SK-N-MC (cell line): ENCODE results near the gene OTOF.
A peak's percentile ranks its signal among the peaks of the same experiment; 100 is the strongest.

ENCODE experiments used
- DNase-seq: peaks from one replicate; pipeline ENCODE4 v3.0.0-alpha.2; 2011; ENCODE audit warnings: low read depth, low spot score
- H3K27ac ChIP-seq: fragments of 200-600 bp; sonication (generic); 2 replicates; pipeline ENCODE4 v1.5.1; 2016; ENCODE audit warnings: mixed run types
- H3K36me3 ChIP-seq: fragments of 200-600 bp; sonication (generic); 2 replicates; pipeline ENCODE4 v1.6.1; 2017; ENCODE audit warnings: antibody characterized with exemption, low read length, mixed read lengths; ENCODE audit not compliant: insufficient read depth
- H3K4me3 ChIP-seq: fragments of 200-600 bp; sonication (generic); 2 replicates; pipeline ENCODE4 v1.5.1; 2016
- H3K9ac ChIP-seq: fragments of 200-600 bp; sonication (generic); 2 replicates; pipeline ENCODE4 v1.8.0; 2017; ENCODE audit warnings: mixed run types, mixed read lengths; ENCODE audit not compliant: insufficient read length
- H3K9me3 ChIP-seq: fragments of 200-600 bp; sonication (generic); 2 replicates; pipeline ENCODE4 v1.6.1; 2017; ENCODE audit warnings: low read depth, mild to moderate bottlenecking, antibody characterized with exemption, low read length, moderate library complexity, mixed read lengths
- EZH2 ChIP-seq: fragments of 200-600 bp; sonication (generic); IDR thresholded peaks from one replicate; pipeline ENCODE4 v1.6.1; 2017; ENCODE audit warnings: antibody characterized with exemption
- FOXP2 ChIP-seq: optimal IDR thresholded peaks from 2 replicates; pipeline ENCODE3; 2011; ENCODE audit warnings: mild to moderate bottlenecking, moderate library complexity; ENCODE audit not compliant: insufficient read depth; ENCODE audit errors: extremely low read length, control extremely low read depth
- POLR2AphosphoS5 ChIP-seq: IDR thresholded peaks from 2 replicates; pipeline ENCODE4 v1.6.1; 2012; ENCODE audit warnings: mild to moderate bottlenecking, low read depth, low read length, borderline replicate concordance

OTOF gene

GRCh38 chr2:26466662-26467310, 11.1 kb downstream of the OTOF start:
- Histone ChIP-seq H3K9ac (no peak overlapping the region), H3K27ac (no peak overlapping the region), H3K9me3 (no peaks in the 10 kb centered on the region), H3K4me3 (no peak overlapping the region), H3K36me3 (no peaks in the 10 kb centered on the region)
- TF ChIP-seq FOXP2: no peak
- TF ChIP-seq POLR2AphosphoS5: no peak
- TF ChIP-seq EZH2: no peak
- no peak for DNase-seq

- H3K4me3 ChIP-seq: no peak overlapping the region
- no peaks in the 10 kb centered on the region for H3K9me3 ChIP-seq
- DNase-seq: no peak
- H3K9ac ChIP-seq: no peak overlapping the region
- H3K36me3 ChIP-seq: no peaks in the 10 kb centered on the region
- TF ChIP-seq POLR2AphosphoS5 (no peak), FOXP2 (no peak), EZH2 (no peak)
- no peak overlapping the region for H3K27ac ChIP-seq
Measured at GRCh38 chr2:26465981-26466471, 11.9 kb downstream of the OTOF start.

GRCh38 chr2:26465266-26465925, 12.5 kb downstream of the OTOF start:
- Histone ChIP-seq H3K36me3 (no peaks in the 10 kb centered on the region), H3K9ac (no peak overlapping the region)
- no peak for DNase-seq

GRCh38 chr2:26464390-26465265, 13.3 kb downstream of the OTOF start:
- Histone ChIP-seq H3K4me3 (no peak overlapping the region), H3K27ac (no peak overlapping the region; the same call in 1 of the 2 replicates), H3K9ac (no peak overlapping the region), H3K9me3 (no peaks in the 10 kb centered on the region), H3K36me3 (no peaks in the 10 kb centered on the region)
- no peak for TF ChIP-seq EZH2
- no peak for TF ChIP-seq POLR2AphosphoS5
- TF ChIP-seq FOXP2: no peak
- DNase-seq: no peak

More at GRCh38 chr2:26465266-26465925, 12.5 kb downstream of the OTOF start:
- Histone ChIP-seq H3K4me3 (no peak overlapping the region), H3K9me3 (no peaks in the 10 kb centered on the region), H3K27ac (no peak overlapping the region)
- no peak for TF ChIP-seq POLR2AphosphoS5
- TF ChIP-seq FOXP2: no peak
- TF ChIP-seq EZH2: no peak

- Histone ChIP-seq H3K9me3 (no peaks in the 10 kb centered on the region), H3K27ac (peak overlapping the region; percentile 50; the same call in 1 of the 2 replicates), H3K9ac (peak overlapping the region; percentile 41), H3K36me3 (no peaks in the 10 kb centered on the region), H3K4me3 (no peak overlapping the region)
- TF ChIP-seq EZH2 (no peak), POLR2AphosphoS5 (no peak), FOXP2 (no peak)
- peak; percentile 34 for DNase-seq
Measured at GRCh38 chr2:26463244-26464192, 14.4 kb downstream of the OTOF start.

GRCh38 chr2:26462511-26463243, 15.2 kb downstream of the OTOF start:
- no peaks in the 10 kb centered on the region for H3K36me3 ChIP-seq
- H3K4me3 ChIP-seq: no peak overlapping the region
- no peak overlapping the region for H3K9ac ChIP-seq
- no peak for DNase-seq
- H3K27ac ChIP-seq: no peak overlapping the region
- no peaks in the 10 kb centered on the region for H3K9me3 ChIP-seq
- TF ChIP-seq EZH2: no peak
- no peak for TF ChIP-seq FOXP2
- no peak for TF ChIP-seq POLR2AphosphoS5

- H3K9me3 ChIP-seq: no peaks in the 10 kb centered on the region
- no peak for DNase-seq
- no peak overlapping the region for H3K27ac ChIP-seq
- no peak overlapping the region for H3K4me3 ChIP-seq
- no peak for TF ChIP-seq EZH2
- no peak for TF ChIP-seq FOXP2
- no peak for TF ChIP-seq POLR2AphosphoS5
- H3K36me3 ChIP-seq: no peaks in the 10 kb centered on the region
- no peak overlapping the region for H3K9ac ChIP-seq
Measured at GRCh38 chr2:26462100-26462499, 15.8 kb downstream of the OTOF start.
